Activated CD4-positive, alpha-beta T cell treated with anti-CD3 and anti-CD28 coated beads for 1 hour (primary cell): ENCODE data around the gene CTSC.

Experiments used
- DNase-seq: peaks from one replicate; pipeline ENCODE4 v3.0.0-alpha.2; 2020

Gene CTSC

GRCh38 chr11:88315015-88315414 is 22.5 kb downstream of the CTSC start:
- no peak for DNase-seq

- DNase-seq, result no peak
Measured at GRCh38 chr11:88313441-88313840, 24.1 kb downstream of the CTSC start.

- DNase-seq, result no peak
Measured at GRCh38 chr11:88312628-88313027, 24.9 kb downstream of the CTSC start.

GRCh38 chr11:88310246-88310645 is 27.3 kb downstream of the CTSC start:
- no peak for DNase-seq

- DNase-seq, result no peak
Measured at GRCh38 chr11:88308576-88308975, 29.0 kb downstream of the CTSC start.

- no peak for DNase-seq
Measured at GRCh38 chr11:88307749-88308425, 29.6 kb downstream of the CTSC start.

GRCh38 chr11:88306785-88307184 is 30.8 kb downstream of the CTSC start:
- DNase-seq, result no peak

GRCh38 chr11:88305430-88305829 is 32.1 kb downstream of the CTSC start:
- no peak for DNase-seq

GRCh38 chr11:88304352-88304751 is 33.2 kb downstream of the CTSC start:
- DNase-seq, result no peak

GRCh38 chr11:88303037-88303436 is 34.5 kb downstream of the CTSC start:
- DNase-seq, result no peak

- DNase-seq, result no peak
Measured at GRCh38 chr11:88301488-88302140, 35.9 kb downstream of the CTSC start.

- no peak for DNase-seq
Measured at GRCh38 chr11:88300888-88301487, 36.5 kb downstream of the CTSC start.

GRCh38 chr11:88297863-88298262 is 39.7 kb downstream of the CTSC start:
- DNase-seq, result no peak

GRCh38 chr11:88297421-88297820 is 40.1 kb downstream of the CTSC start:
- no peak for DNase-seq

GRCh38 chr11:88295028-88295427 is 42.5 kb downstream of the CTSC start:
- DNase-seq, result no peak

- DNase-seq, result no peak
Measured at GRCh38 chr11:88293931-88294330, 43.6 kb downstream of the CTSC start.

GRCh38 chr11:88292171-88292843 is 45.2 kb downstream of the CTSC start:
- no peak for DNase-seq

- DNase-seq, result no peak
Measured at GRCh38 chr11:88288560-88288959, 49.0 kb downstream of the CTSC start.

- DNase-seq, result no peak
Measured at GRCh38 chr11:88284336-88285050, 53.0 kb downstream of the CTSC start.

- DNase-seq, result no peak
Measured at GRCh38 chr11:88282747-88283515, 54.6 kb downstream of the CTSC start.

- DNase-seq, result no peak
Measured at GRCh38 chr11:88281317-88281712, 56.2 kb downstream of the CTSC start.

- no peak for DNase-seq
Measured at GRCh38 chr11:88280673-88281316, 56.7 kb downstream of the CTSC start.
